Neural crest cell (in vitro differentiated cells): ENCODE results near the gene LLGL2. TPM values are rescaled to one million over a fixed set of nuclear protein-coding genes. Genes with fewer than 3 reads are reported as not detected.

Source experiments
- DNase-seq: peaks from one replicate; pipeline ENCODE4 v3.0.0; 2021; ENCODE audit warnings: low read depth, mixed read lengths, low spot score
- H3K27ac Mint-ChIP-seq: one replicate; pipeline ENCODE4 v1.8.0; 2021; ENCODE audit warnings: mild to moderate bottlenecking, mixed read lengths; ENCODE audit not compliant: unreplicated experiment
- H3K27me3 Mint-ChIP-seq: 2 replicates; pipeline ENCODE4 v1.8.0; 2021; ENCODE audit warnings: low read depth, mild to moderate bottlenecking, mixed read lengths
- H3K36me3 Mint-ChIP-seq: 2 replicates; pipeline ENCODE4 v1.8.0; 2021; ENCODE audit warnings: low read depth, mild to moderate bottlenecking, mixed read lengths
- H3K4me1 Mint-ChIP-seq: 2 replicates; pipeline ENCODE4 v1.8.0; 2021; ENCODE audit warnings: mixed read lengths
- H3K4me3 Mint-ChIP-seq: one replicate; pipeline ENCODE4 v1.8.0; 2021; ENCODE audit warnings: mild to moderate bottlenecking, mixed read lengths
- H3K9me3 Mint-ChIP-seq: 2 replicates; pipeline ENCODE4 v1.8.0; 2021; ENCODE audit warnings: mixed read lengths
- CTCF ChIP-seq: fragments of 200-600 bp; sonication (generic); conservative IDR thresholded peaks from 2 replicates; pipeline ENCODE4 v1.5.0; 2021; ENCODE audit warnings: antibody characterized with exemption, mild to moderate bottlenecking
- total RNA-seq: library from RNA; stranded (reverse); gene quantifications from 2 replicates; pipeline ENCODE4 v1.2.1, GENCODE V29; 2021

Gene LLGL2
- total RNA-seq, 1 donor from 2014 or later = 3.4 TPM

- no peak for TF ChIP-seq CTCF
- Mint-ChIP-seq H3K27ac (peak overlapping the region; percentile 41), H3K4me3 (no peak overlapping the region), H3K36me3 (no peaks in the 10 kb centered on the region), H3K9me3 (no peaks in the 10 kb centered on the region), H3K27me3 (no peaks in the 10 kb centered on the region), H3K4me1 (peaks cover 7% of the 10 kb centered on the region)
- DNase-seq = no peak
Observed at GRCh38 chr17:75566416-75566815, 40.9 kb downstream of the LLGL2 start.

GRCh38 chr17:75566834-75567233, 41.3 kb downstream of the LLGL2 start:
- H3K4me1 Mint-ChIP-seq = peaks cover 7% of the 10 kb centered on the region
- no peaks in the 10 kb centered on the region for H3K9me3 Mint-ChIP-seq
- no peaks in the 10 kb centered on the region for H3K27me3 Mint-ChIP-seq
- no peak overlapping the region for H3K4me3 Mint-ChIP-seq
- no peaks in the 10 kb centered on the region for H3K36me3 Mint-ChIP-seq
- peak overlapping the region; percentile 11 for H3K27ac Mint-ChIP-seq
- no peak for DNase-seq
- TF ChIP-seq CTCF = no peak

- no peaks in the 10 kb centered on the region for H3K36me3 Mint-ChIP-seq
- TF ChIP-seq CTCF = no peak
- no peaks in the 10 kb centered on the region for H3K9me3 Mint-ChIP-seq
- no peaks in the 10 kb centered on the region for H3K27me3 Mint-ChIP-seq
- peaks cover 7% of the 10 kb centered on the region for H3K4me1 Mint-ChIP-seq
- H3K4me3 Mint-ChIP-seq = no peak overlapping the region
- no peak overlapping the region for H3K27ac Mint-ChIP-seq
- no peak for DNase-seq
Observed at GRCh38 chr17:75568412-75569255, 43.1 kb downstream of the LLGL2 start.

- no peaks in the 10 kb centered on the region for H3K9me3 Mint-ChIP-seq
- no peak overlapping the region for H3K27ac Mint-ChIP-seq
- no peak for TF ChIP-seq CTCF
- no peak overlapping the region for H3K4me3 Mint-ChIP-seq
- H3K4me1 Mint-ChIP-seq = peaks cover 7% of the 10 kb centered on the region
- H3K27me3 Mint-ChIP-seq = no peaks in the 10 kb centered on the region
- DNase-seq = no peak
- no peaks in the 10 kb centered on the region for H3K36me3 Mint-ChIP-seq
Observed at GRCh38 chr17:75570034-75570676, 44.7 kb downstream of the LLGL2 start.

GRCh38 chr17:75570772-75571171, 45.3 kb downstream of the LLGL2 start:
- no peak for DNase-seq
- no peaks in the 10 kb centered on the region for H3K27me3 Mint-ChIP-seq
- no peaks in the 10 kb centered on the region for H3K9me3 Mint-ChIP-seq
- TF ChIP-seq CTCF = no peak
- peaks cover 7% of the 10 kb centered on the region for H3K4me1 Mint-ChIP-seq
- H3K36me3 Mint-ChIP-seq = no peaks in the 10 kb centered on the region
- peak overlapping the region; percentile 93 for H3K27ac Mint-ChIP-seq
- no peak overlapping the region for H3K4me3 Mint-ChIP-seq
